CD4-positive, alpha-beta T cell treated with Interleukin-6 at 100 ng/mL for 8 hours (primary cell): ENCODE measurements around the gene SLC12A6.
"Not testable (repeated sequence)": the region's sequence is repeated elsewhere in the genome, so short reads cannot be mapped to it uniquely, and the experiment has no call there.

Experiments used
- DNase-seq: peaks from one replicate; pipeline ENCODE4 v3.0.0-alpha.2; 2020; ENCODE audit warnings: mixed read lengths, low spot score

The SLC12A6 gene

GRCh38 chr15:34193272-34193671 lies 144.3 kb downstream of the SLC12A6 start:
- not testable (repeated sequence) for DNase-seq

- no peak for DNase-seq
These were observed 148.9 kb downstream of the SLC12A6 start for GRCh38 chr15:34188711-34189110.

- no peak for DNase-seq
These were observed 151.9 kb downstream of the SLC12A6 start for GRCh38 chr15:34185666-34186065.

GRCh38 chr15:34182942-34183341 lies 154.6 kb downstream of the SLC12A6 start:
- no peak for DNase-seq
